Heart right ventricle (tissue), 16 donors: ENCODE data around the gene CTNND2. TPM values are rescaled to one million over a fixed set of nuclear protein-coding genes. Genes with fewer than 3 reads are reported as not detected.

ENCODE experiments used
- ATAC-seq, 8 donors: fragments of 200-7000 bp; cut with Tn5 transposase; one replicate each; pipeline ENCODE4 v1.9.1; 2020; ENCODE audit warnings: mild to moderate bottlenecking in 8 of 8, moderate library complexity in 8 of 8, moderate number of reproducible peaks in 1 of 8
- DNase-seq, 2 donors: peaks; one replicate each; pipeline ENCODE4 v3.0.0-alpha.2; 2020
- H3K27ac ChIP-seq, 10 donors: fragments of 200-600 bp; sonication (generic) in 2 of 10; one replicate each; pipeline versions ENCODE4 v1.5.0 to v1.8.0; 2020 to 2022; ENCODE audit warnings: mild to moderate bottlenecking in 3 of 10
- H3K27me3 ChIP-seq, 7 donors: fragments of 200-600 bp; one replicate each; pipeline ENCODE4 v1.8.0; 2021 to 2022; ENCODE audit warnings: mild to moderate bottlenecking in 2 of 7
- H3K36me3 ChIP-seq, 9 donors: fragments of 200-600 bp; sonication (generic) in 1 of 9; one replicate each; pipeline versions ENCODE4 v1.5.0 to v1.8.0; 2020 to 2022; ENCODE audit warnings: mild to moderate bottlenecking in 2 of 9
- H3K4me1 ChIP-seq, 9 donors: fragments of 200-600 bp; sonication (generic) in 1 of 9; one replicate each; pipeline versions ENCODE4 v1.5.0 to v1.8.0; 2020 to 2022; ENCODE audit warnings: mild to moderate bottlenecking in 4 of 9
- H3K4me3 ChIP-seq, 10 donors: fragments of 200-600 bp; sonication (generic) in 2 of 10; one replicate each; pipeline versions ENCODE4 v1.5.0 to v1.8.0; 2020 to 2022; ENCODE audit warnings: mild to moderate bottlenecking in 7 of 10, moderate library complexity in 2 of 10
- H3K9me3 ChIP-seq, 11 donors: fragments of 200-600 bp in 10 of 11; sonication (generic) in 2 of 11; one replicate each; pipeline versions ENCODE4 v1.5.0 to v1.8.0; 2013 to 2022; ENCODE audit warnings: mild to moderate bottlenecking in 2 of 11, control low read depth in 1 of 11, moderate library complexity in 1 of 11
- WGBS, 2 donors: extraction: QIAGEN DNeasy Blood & Tissue Kit; methylation state at CpG; one replicate each; pipeline ENCODE4 v1.1.7; 2013; ENCODE audit warnings: inconsistent platforms in 1 of 2; 5-methylcytosine and 5-hydroxymethylcytosine counted together
- intact Hi-C, 10 donors: fragments of 100-400 bp; cut with DNase I; formaldehyde crosslinking; loops; one replicate each; pipeline versions ENCODE4 v1.11.1 to v1.14.2; 2022
- polyA plus RNA-seq, 2 donors: library from polyadenylated mRNA; stranded (reverse); fragments of 200-250 nt; gene quantifications; one replicate each; pipeline ENCODE4 v1.2.3, GENCODE V29; 2013
- total RNA-seq, 10 donors: library from RNA; stranded (reverse); fragmentation: NEBNext Ultra II Directional in 3 of 10; extraction: Animal tissue kit (Norgen Biotek cat#: 25700) in 3 of 10; gene quantifications; one replicate each; pipeline versions ENCODE4 v1.2.1 to v1.2.4, GENCODE V29; 2021 to 2023
- TF ChIP-seq, protein P1 (sequence below), 9 donors: fragments of 200-600 bp; sonication (generic) in 2 of 9; IDR thresholded peaks; one replicate each; pipeline versions ENCODE4 v1.5.0 to v1.8.0; 2021 to 2022; ENCODE audit warnings: antibody characterized with exemption in 9 of 9, mild to moderate bottlenecking in 5 of 9, moderate library complexity in 1 of 9
- donor health status: Arrhythmogenic right ventricular cardiomyopathy.
- donor health status: ischemic (EF 13 %, LVEDD 7.1; RV severe dilation, severe dysfunction).
- donor health status: healthy with polysubstance abuse.
- donor health status: DM: no; HTN: yes; CAD: no.
- donor health status: DM: no; HTN: no; CAD: no.
- donor health status: ischemic (EF 25% LVEDD 6.9; RV normal size, moderate dysfunction).
- donor health status: ischemic (EF 25% LVEDD 5.7; RV mildly dilated, moderate dysfunction).
- donor health status: healthy.
- donor health status: DM: yes; HTN: yes; CAD: no.
- donor health status: Ischemic cardiomyopathy.
- donor health status: ischemic (EF 35%, LVEDD 5.7; RV mildly dilated, moderate dysfunction).
- donor health status: nonischemic (EF 11% LVEDD 7.7; RV severe dilation, severe dysfunction).
- donor health status: DM: yes; HTN: yes; CAD: no.
- donor health status: PGD.
- donor health status: ischemic (EF 29% LVEDD 5.4; RV normal size, mild dysfunction).
- donor health status: nonischemic (EF 23%, LVEDD 6.1; RV moderate dilation, normal function).

The CTNND2 gene
- total and polyA plus RNA-seq, 12 donors = 1.1 to 29.6 (median 9.9) TPM

DNA sequence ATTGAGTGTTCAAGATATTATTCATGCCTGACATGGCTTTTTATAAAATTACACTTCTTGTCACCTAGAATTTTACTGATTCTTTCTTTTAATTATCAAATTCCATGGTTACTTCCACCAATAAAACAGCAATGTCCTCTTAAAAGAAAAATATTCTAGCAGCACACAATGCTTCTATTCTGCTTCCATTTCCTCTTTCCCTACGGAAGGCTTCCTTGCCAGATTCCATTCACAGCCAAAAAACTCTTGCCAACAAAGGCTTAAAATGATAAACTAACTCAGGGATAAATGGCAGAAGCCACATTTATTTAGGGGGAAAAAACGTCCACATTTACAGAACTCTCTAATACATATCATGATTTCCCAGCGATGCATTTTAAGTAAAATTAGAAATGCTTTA, 111.6 kb downstream of the CTNND2 start:
- WGBS, 2 donors = 46 to 56% methylated on average over 3 of the region's 3 CpGs
- TF ChIP-seq, protein P1, sequence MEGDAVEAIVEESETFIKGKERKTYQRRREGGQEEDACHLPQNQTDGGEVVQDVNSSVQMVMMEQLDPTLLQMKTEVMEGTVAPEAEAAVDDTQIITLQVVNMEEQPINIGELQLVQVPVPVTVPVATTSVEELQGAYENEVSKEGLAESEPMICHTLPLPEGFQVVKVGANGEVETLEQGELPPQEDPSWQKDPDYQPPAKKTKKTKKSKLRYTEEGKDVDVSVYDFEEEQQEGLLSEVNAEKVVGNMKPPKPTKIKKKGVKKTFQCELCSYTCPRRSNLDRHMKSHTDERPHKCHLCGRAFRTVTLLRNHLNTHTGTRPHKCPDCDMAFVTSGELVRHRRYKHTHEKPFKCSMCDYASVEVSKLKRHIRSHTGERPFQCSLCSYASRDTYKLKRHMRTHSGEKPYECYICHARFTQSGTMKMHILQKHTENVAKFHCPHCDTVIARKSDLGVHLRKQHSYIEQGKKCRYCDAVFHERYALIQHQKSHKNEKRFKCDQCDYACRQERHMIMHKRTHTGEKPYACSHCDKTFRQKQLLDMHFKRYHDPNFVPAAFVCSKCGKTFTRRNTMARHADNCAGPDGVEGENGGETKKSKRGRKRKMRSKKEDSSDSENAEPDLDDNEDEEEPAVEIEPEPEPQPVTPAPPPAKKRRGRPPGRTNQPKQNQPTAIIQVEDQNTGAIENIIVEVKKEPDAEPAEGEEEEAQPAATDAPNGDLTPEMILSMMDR (IDR thresholded peaks at IDR 0.05) = no peak
- ATAC-seq = no peak

DNA sequence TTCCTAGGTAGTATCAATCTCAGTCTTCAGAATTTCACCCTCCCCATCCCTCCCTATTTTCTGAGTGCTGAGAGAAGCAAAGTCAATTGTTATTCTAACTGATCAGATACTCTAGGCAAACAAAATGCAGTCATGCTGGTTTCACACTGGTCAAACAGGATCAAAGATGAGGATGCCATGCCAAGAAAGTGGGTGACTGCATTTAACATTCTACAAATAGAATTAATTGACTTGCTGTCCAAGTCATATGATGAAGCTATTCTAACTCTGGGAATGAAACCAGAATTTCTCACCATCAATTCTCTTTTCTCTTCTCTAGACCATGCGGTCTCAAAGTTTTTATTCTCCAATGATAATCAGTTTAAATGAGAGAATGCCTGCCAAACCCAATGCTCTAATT, 112.5 kb downstream of the CTNND2 start:
- no peaks in the 10 kb centered on the region for H3K4me1 ChIP-seq
- WGBS, 2 donors = 82 to 97% methylated on average over 1 of the region's 1 CpG
- H3K36me3 ChIP-seq = no peaks in the 10 kb centered on the region
- H3K27me3 ChIP-seq = no peaks in the 10 kb centered on the region
- intact Hi-C loops = no loop called here
- no peaks in the 10 kb centered on the region for H3K9me3 ChIP-seq
- H3K4me3 ChIP-seq = no peak overlapping the region
- TF ChIP-seq, protein P1 (IDR thresholded peaks at IDR 0.05) = no peak
- H3K27ac ChIP-seq = no peak overlapping the region
- ATAC-seq (no peak), DNase-seq (no peak)

More for the DNA sequence above, 111.6 kb downstream of the CTNND2 start:
- Histone ChIP-seq H3K36me3 (no peaks in the 10 kb centered on the region), H3K27me3 (no peaks in the 10 kb centered on the region), H3K9me3 (no peaks in the 10 kb centered on the region), H3K27ac (no peak overlapping the region), H3K4me3 (no peak overlapping the region), H3K4me1 (no peaks in the 10 kb centered on the region)
- DNase-seq = no peak
- intact Hi-C loops = no loop called here

DNA sequence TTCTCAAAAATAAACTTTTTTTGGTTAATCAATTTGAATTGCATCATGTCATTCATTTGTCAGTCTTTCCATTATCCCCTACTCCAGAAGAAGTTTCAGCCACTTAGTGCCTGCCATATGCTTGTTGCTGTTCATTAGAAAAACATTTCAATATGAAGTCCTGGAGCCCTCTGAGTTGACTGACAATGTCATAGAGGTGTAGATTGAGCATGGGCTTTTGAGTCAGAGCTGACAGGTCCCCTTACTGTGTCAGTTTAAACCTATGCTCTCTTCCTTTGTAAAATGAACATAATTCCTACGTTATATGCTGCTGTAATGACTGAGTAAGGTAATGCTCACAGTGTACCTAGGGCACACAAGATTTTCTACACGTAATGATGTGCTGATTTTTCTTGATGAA, 114.0 kb downstream of the CTNND2 start:
- DNase-seq = no peak
- 36 to 37% methylated on average over 2 of the region's 2 CpGs for WGBS, 2 donors
- H3K36me3 ChIP-seq = no peaks in the 10 kb centered on the region
- intact Hi-C loops = no loop called here
- H3K4me3 ChIP-seq = no peak overlapping the region
- no peak overlapping the region for H3K27ac ChIP-seq
- no peaks in the 10 kb centered on the region for H3K27me3 ChIP-seq
- TF ChIP-seq, protein P1 (IDR thresholded peaks at IDR 0.05) = no peak
- peaks cover 0 to 9% (median 0%) of the 10 kb centered on the region in 9 donors for H3K4me1 ChIP-seq
- H3K9me3 ChIP-seq = no peaks in the 10 kb centered on the region
- ATAC-seq = no peak

DNA sequence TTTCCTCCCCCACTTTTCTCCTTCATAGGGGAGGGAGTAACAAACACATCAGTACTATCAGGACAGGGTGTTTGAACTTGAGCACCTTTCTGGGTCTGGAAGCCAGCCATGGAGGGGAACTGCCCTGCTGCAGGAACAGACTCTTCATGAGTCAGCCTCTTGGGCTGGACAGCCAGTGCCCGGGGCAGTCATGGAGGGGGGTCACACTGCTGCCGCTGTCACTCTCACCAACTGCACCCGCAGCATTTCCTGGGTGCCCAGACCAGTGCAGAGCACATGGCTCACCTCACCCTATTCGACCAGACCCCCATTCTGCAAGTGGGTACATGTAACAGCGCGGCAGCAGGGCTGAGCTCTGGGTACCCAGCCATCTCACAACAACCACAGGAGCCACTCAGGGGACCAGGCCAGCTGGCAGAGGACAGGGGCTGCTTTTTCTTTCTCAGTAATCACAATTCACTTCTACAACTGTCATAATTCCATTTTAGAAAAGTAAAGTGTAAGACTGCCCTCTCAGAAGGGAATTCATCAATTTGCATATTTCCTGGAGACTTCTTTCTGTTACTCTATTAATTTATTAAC, 118.4 kb downstream of the CTNND2 start:
- no peak overlapping the region for H3K4me3 ChIP-seq
- TF ChIP-seq, protein P1 (IDR thresholded peaks at IDR 0.05) = no peak
- peak; percentile 11 to 17 for DNase-seq
- peaks cover 0 to 9% (median 0%) of the 10 kb centered on the region in 9 donors for H3K4me1 ChIP-seq
- H3K27me3 ChIP-seq = no peaks in the 10 kb centered on the region
- peak in 4 of 8 donors; percentile 37 to 86 (median 72) for ATAC-seq
- intact Hi-C loops = no loop called here
- WGBS, 2 donors = 81 to 86% methylated on average over 6 of the region's 6 CpGs
- H3K9me3 ChIP-seq = peaks cover 0 to 9% (median 0%) of the 10 kb centered on the region in 11 donors
- no peak overlapping the region for H3K27ac ChIP-seq
- no peaks in the 10 kb centered on the region for H3K36me3 ChIP-seq
